Peyer's patch (tissue), 4 donors: ENCODE data around the gene RIOK2.

Experiments
- CTCF ChIP-seq, 6 experiments: fragments of 450-650 bp in 4 of 6; fragments of 200-600 bp in 2 of 6; sonication (generic) in 1 of 6; IDR thresholded peaks; one replicate each; pipeline ENCODE4 v1.5.1; 2017 to 2019; ENCODE audit warnings: antibody characterized with exemption in 6 of 6, mild to moderate bottlenecking in 3 of 6, moderate library complexity in 1 of 6
- POLR2A ChIP-seq, 2 donors: fragments of 450-650 bp; IDR thresholded peaks; one replicate each; pipeline ENCODE4 v1.5.1; 2017; ENCODE audit warnings: antibody characterized with exemption in 2 of 2, mild to moderate bottlenecking in 2 of 2, moderate library complexity in 2 of 2

- TF ChIP-seq CTCF (IDR thresholded peaks at IDR 0.05) (no peak), POLR2A (IDR thresholded peaks at IDR 0.05) (no peak)
Measured at GRCh38 chr5:97111616-97112015, 71.4 kb downstream of the RIOK2 start.
